ENCODE results near the gene DNAJC17.
A peak's percentile ranks its signal among the peaks of the same experiment; 100 is the strongest.

DNAJC17 gene

GRCh38 chr15:40772014-40772413 lies 35.3 kb downstream of the DNAJC17 start:
- TF ChIP-seq CTCF (IDR thresholded peaks at IDR 0.05; ENCODE audit: low read depth, low read length), result no peak
- Histone ChIP-seq H3K27ac (no peak overlapping the region), H3K27me3 (ENCODE audit: insufficient read depth, low read depth, severe bottlenecking) (no peaks in the 10 kb centered on the region), H3K36me3 (peaks cover 32% of the 10 kb centered on the region), H3K4me3 (ENCODE audit: low read depth, low read length) (no peak overlapping the region), H3K9me3 (ENCODE audit: severe bottlenecking) (no peaks in the 10 kb centered on the region)
- no peak for DNase-seq

GRCh38 chr15:40771242-40771641 lies 36.0 kb downstream of the DNAJC17 start:
- no peak overlapping the region for H3K4me3 ChIP-seq (ENCODE audit: low read depth, low read length)

GRCh38 chr15:40770147-40770721 lies 37.0 kb downstream of the DNAJC17 start:
- Histone ChIP-seq H3K27me3 (ENCODE audit: insufficient read depth, low read depth, severe bottlenecking) (no peaks in the 10 kb centered on the region), H3K27ac (peak overlapping the region; percentile 86), H3K9me3 (ENCODE audit: severe bottlenecking) (no peaks in the 10 kb centered on the region), H3K4me3 (ENCODE audit: low read depth, low read length) (no peak overlapping the region), H3K36me3 (peaks cover 26% of the 10 kb centered on the region)
- DNase-seq, result peak; percentile 86
- no peak for TF ChIP-seq CTCF (IDR thresholded peaks at IDR 0.05; ENCODE audit: low read depth, low read length)

More at GRCh38 chr15:40771242-40771641, 36.0 kb downstream of the DNAJC17 start:
- H3K27ac ChIP-seq, result peak overlapping the region; percentile 86
- TF ChIP-seq CTCF (IDR thresholded peaks at IDR 0.05; ENCODE audit: low read depth, low read length), result no peak
- H3K36me3 ChIP-seq, result peaks cover 30% of the 10 kb centered on the region
- DNase-seq, result no peak
- no peaks in the 10 kb centered on the region for H3K27me3 ChIP-seq (ENCODE audit: insufficient read depth, low read depth, severe bottlenecking)
- no peaks in the 10 kb centered on the region for H3K9me3 ChIP-seq (ENCODE audit: severe bottlenecking)

- Histone ChIP-seq H3K4me3 (ENCODE audit: low read depth, low read length) (no peak within 1 kb of the TSS), H3K36me3 (peaks cover 25% of the 10 kb centered on the region), H3K9me3 (ENCODE audit: severe bottlenecking) (no peaks in the 10 kb centered on the region), H3K27me3 (ENCODE audit: insufficient read depth, low read depth, severe bottlenecking) (no peaks in the 10 kb centered on the region), H3K27ac (peak within 1 kb of the TSS; percentile 86)
- no peak for TF ChIP-seq CTCF (IDR thresholded peaks at IDR 0.05; ENCODE audit: low read depth, low read length)
- DNase-seq, result no peak
These were observed 37.8 kb downstream of the DNAJC17 start, which contains the start of gene C15orf62 for GRCh38 chr15:40769274-40770146. TSS of gene C15orf62 (plus strand) at chr15:40769980. CDS start at chr15:40770496, 516 bp downstream.

- Histone ChIP-seq H3K9me3 (ENCODE audit: severe bottlenecking) (no peaks in the 10 kb centered on the region), H3K36me3 (peaks cover 18% of the 10 kb centered on the region), H3K27me3 (ENCODE audit: insufficient read depth, low read depth, severe bottlenecking) (no peaks in the 10 kb centered on the region), H3K4me3 (ENCODE audit: low read depth, low read length) (no peak overlapping the region), H3K27ac (peak overlapping the region; percentile 86)
- no peak for TF ChIP-seq CTCF (IDR thresholded peaks at IDR 0.05; ENCODE audit: low read depth, low read length)
- DNase-seq, result no peak
These were observed 38.6 kb downstream of the DNAJC17 start for GRCh38 chr15:40768521-40769273.
